HFFc6 (cell line): ENCODE measurements around the gene E2F4. TPM values are rescaled to one million over a fixed set of nuclear protein-coding genes. Genes with fewer than 3 reads are reported as not detected.

Source experiments
- DNase-seq: peaks from one replicate; pipeline ENCODE4 v3.0.0-alpha.2; 2018
- H3K27ac Mint-ChIP-seq: 2 replicates; pipeline ENCODE4 v1.8.0; 2020; ENCODE audit warnings: mild to moderate bottlenecking, mixed read lengths
- H3K27me3 Mint-ChIP-seq: 2 replicates; pipeline ENCODE4 v1.8.0; 2021; ENCODE audit warnings: mild to moderate bottlenecking, moderate library complexity, mixed read lengths; ENCODE audit not compliant: insufficient read depth
- H3K36me3 Mint-ChIP-seq: 2 replicates; pipeline ENCODE4 v1.8.0; 2021; ENCODE audit warnings: low read depth, mixed read lengths
- H3K4me1 Mint-ChIP-seq: 2 replicates; pipeline ENCODE4 v1.8.0; 2020; ENCODE audit warnings: low read depth, mixed read lengths
- H3K4me3 Mint-ChIP-seq: 2 replicates; pipeline ENCODE4 v1.8.0; 2020; ENCODE audit warnings: mild to moderate bottlenecking, moderate library complexity, mixed read lengths
- H3K9me3 Mint-ChIP-seq: 2 replicates; pipeline ENCODE4 v1.8.0; 2020; ENCODE audit warnings: mild to moderate bottlenecking, mixed read lengths
- CTCF ChIP-seq: fragments of 200-600 bp; sonication (generic); IDR thresholded peaks from 2 replicates; pipeline ENCODE4 v1.5.0; 2021; ENCODE audit warnings: antibody characterized with exemption, mild to moderate bottlenecking
- total RNA-seq, 6 experiments: library from RNA; stranded (reverse); fragmentation: NEBNext Ultra II Directional; extraction: Animal tissue kit (Norgen Biotek cat#: 25700); gene quantifications; 2 replicates in 1 of 6; 3 replicates in 5 of 6; pipeline ENCODE4 v1.2.3, GENCODE V29; 2021

E2F4 gene
- total RNA-seq, 6 experiments from 2014 or later, result 52.9 to 64.7 (median 61.0) TPM

- no peak for TF ChIP-seq CTCF
- no peaks in the 10 kb centered on the region for H3K9me3 Mint-ChIP-seq
- peaks cover 5% of the 10 kb centered on the region for H3K27me3 Mint-ChIP-seq
- H3K4me3 Mint-ChIP-seq, result no peak overlapping the region
- H3K36me3 Mint-ChIP-seq, result peaks cover 36% of the 10 kb centered on the region
- H3K4me1 Mint-ChIP-seq, result no peaks in the 10 kb centered on the region
- no peak for DNase-seq
- H3K27ac Mint-ChIP-seq, result no peak overlapping the region
Observed at GRCh38 chr16:67233596-67233995, 41.6 kb downstream of the E2F4 start.

- Mint-ChIP-seq H3K27ac (no peak overlapping the region), H3K27me3 (peaks cover 5% of the 10 kb centered on the region), H3K4me1 (no peaks in the 10 kb centered on the region), H3K9me3 (no peaks in the 10 kb centered on the region), H3K36me3 (peaks cover 38% of the 10 kb centered on the region), H3K4me3 (no peak overlapping the region)
- no peak for TF ChIP-seq CTCF
- no peak for DNase-seq
Observed at GRCh38 chr16:67234180-67234597, 42.2 kb downstream of the E2F4 start.

GRCh38 chr16:67235816-67236562 lies 44.0 kb downstream of the E2F4 start:
- H3K9me3 Mint-ChIP-seq, result no peaks in the 10 kb centered on the region
- peaks cover 17% of the 10 kb centered on the region for H3K4me1 Mint-ChIP-seq
- H3K27me3 Mint-ChIP-seq, result peaks cover 5% of the 10 kb centered on the region
- no peak for TF ChIP-seq CTCF
- peak overlapping the region; percentile 61; the same call in 1 of the 2 replicates for H3K27ac Mint-ChIP-seq
- DNase-seq, result no peak
- H3K4me3 Mint-ChIP-seq, result no peak overlapping the region
- H3K36me3 Mint-ChIP-seq, result peaks cover 38% of the 10 kb centered on the region

- Mint-ChIP-seq H3K4me1 (peaks cover 24% of the 10 kb centered on the region), H3K36me3 (peaks cover 38% of the 10 kb centered on the region), H3K27me3 (peaks cover 5% of the 10 kb centered on the region), H3K4me3 (no peak overlapping the region), H3K9me3 (no peaks in the 10 kb centered on the region), H3K27ac (peak overlapping the region; percentile 61; the same call in 1 of the 2 replicates)
- TF ChIP-seq CTCF, result no peak
- DNase-seq, result peak; percentile 42
Observed at GRCh38 chr16:67236563-67237395, 44.8 kb downstream of the E2F4 start.

- peaks cover 38% of the 10 kb centered on the region for H3K36me3 Mint-ChIP-seq
- peaks cover 5% of the 10 kb centered on the region for H3K27me3 Mint-ChIP-seq
- no peak for TF ChIP-seq CTCF
- peak overlapping the region; percentile 9; the same call in 1 of the 2 replicates for H3K27ac Mint-ChIP-seq
- H3K4me1 Mint-ChIP-seq, result peaks cover 30% of the 10 kb centered on the region
- DNase-seq, result no peak
- H3K4me3 Mint-ChIP-seq, result no peak overlapping the region
- H3K9me3 Mint-ChIP-seq, result no peaks in the 10 kb centered on the region
Observed at GRCh38 chr16:67237396-67238277, 45.7 kb downstream of the E2F4 start.
